Tibial nerve (tissue), 4 donors: Measurements from ENCODE around the gene MTHFD1L.

Experiments used
- CTCF ChIP-seq, 5 experiments: fragments of 200-600 bp in 3 of 5; fragments of 450-650 bp in 2 of 5; sonication (generic) in 3 of 5; IDR thresholded peaks; one replicate each; pipeline ENCODE4 v1.5.1; 2016 to 2019; ENCODE audit warnings: antibody characterized with exemption in 5 of 5, mild to moderate bottlenecking in 3 of 5, moderate library complexity in 2 of 5
- EP300 ChIP-seq, 2 donors: sonication (generic); formaldehyde crosslinking; IDR thresholded peaks; one replicate each; pipeline ENCODE4 v1.6.1; 2017; ENCODE audit warnings: antibody characterized with exemption in 2 of 2, mild to moderate bottlenecking in 1 of 2
- POLR2A ChIP-seq, 2 donors: fragments of 450-650 bp; IDR thresholded peaks; one replicate each; pipeline ENCODE4 v1.6.1; 2017; ENCODE audit warnings: antibody characterized with exemption in 2 of 2, mild to moderate bottlenecking in 2 of 2, moderate library complexity in 2 of 2

- TF ChIP-seq EP300 (IDR thresholded peaks at IDR 0.05) (no peak), CTCF (IDR thresholded peaks at IDR 0.05) (no peak), POLR2A (IDR thresholded peaks at IDR 0.05) (no peak)
Measured at GRCh38 chr6:151091571-151091970, 226.1 kb downstream of the MTHFD1L start.
